Astrocyte (in vitro differentiated cells and primary cell): ENCODE results near the gene FEV.

ENCODE experiments used
- EZH2 ChIP-seq: IDR thresholded peaks from 2 replicates; pipeline ENCODE4 v1.6.1; 2012; ENCODE audit warnings: mild to moderate bottlenecking, low read length, inconsistent platforms; ENCODE audit not compliant: insufficient read depth
- TF ChIP-seq, protein P1 (sequence below): IDR thresholded peaks from 2 replicates; pipeline ENCODE4 v1.5.1; 2011; ENCODE audit warnings: low read depth, mild to moderate bottlenecking, inconsistent platforms, low read length, moderate library complexity; ENCODE audit not compliant: insufficient read depth

DNA sequence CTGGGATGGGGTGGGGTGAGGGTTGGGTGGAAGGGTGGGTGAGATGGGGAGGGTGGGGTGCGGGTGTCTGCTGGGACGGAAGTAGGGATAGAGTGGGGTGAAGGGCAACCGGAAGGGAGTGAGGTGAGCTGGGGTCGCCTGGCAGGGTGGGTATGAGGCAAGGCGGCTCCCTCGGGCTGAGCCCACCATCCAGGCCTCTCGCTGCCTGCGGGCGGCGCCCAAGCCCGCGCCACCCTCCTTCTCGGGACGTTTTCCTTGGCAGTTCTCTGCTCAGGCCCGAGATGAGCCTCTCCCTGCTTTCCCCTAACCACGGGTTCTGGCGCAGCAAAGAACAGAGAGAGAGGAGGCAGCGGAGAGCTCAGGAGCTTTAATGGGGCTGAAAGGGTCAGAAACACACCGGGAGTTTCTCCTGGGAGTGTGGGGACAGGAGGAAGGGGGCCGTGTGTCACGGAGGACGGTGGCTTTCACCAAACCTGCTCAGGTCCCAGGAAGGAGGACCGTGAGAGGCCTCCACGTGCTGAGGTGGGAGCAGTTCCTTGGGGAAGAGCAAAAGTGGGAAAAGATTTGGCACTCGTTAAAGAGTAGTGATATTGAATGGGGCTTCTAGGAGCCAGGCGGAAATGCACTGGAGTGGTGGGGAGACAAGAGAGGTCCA lies 4.1 kb downstream of the FEV start:
- TF ChIP-seq, protein P1, sequence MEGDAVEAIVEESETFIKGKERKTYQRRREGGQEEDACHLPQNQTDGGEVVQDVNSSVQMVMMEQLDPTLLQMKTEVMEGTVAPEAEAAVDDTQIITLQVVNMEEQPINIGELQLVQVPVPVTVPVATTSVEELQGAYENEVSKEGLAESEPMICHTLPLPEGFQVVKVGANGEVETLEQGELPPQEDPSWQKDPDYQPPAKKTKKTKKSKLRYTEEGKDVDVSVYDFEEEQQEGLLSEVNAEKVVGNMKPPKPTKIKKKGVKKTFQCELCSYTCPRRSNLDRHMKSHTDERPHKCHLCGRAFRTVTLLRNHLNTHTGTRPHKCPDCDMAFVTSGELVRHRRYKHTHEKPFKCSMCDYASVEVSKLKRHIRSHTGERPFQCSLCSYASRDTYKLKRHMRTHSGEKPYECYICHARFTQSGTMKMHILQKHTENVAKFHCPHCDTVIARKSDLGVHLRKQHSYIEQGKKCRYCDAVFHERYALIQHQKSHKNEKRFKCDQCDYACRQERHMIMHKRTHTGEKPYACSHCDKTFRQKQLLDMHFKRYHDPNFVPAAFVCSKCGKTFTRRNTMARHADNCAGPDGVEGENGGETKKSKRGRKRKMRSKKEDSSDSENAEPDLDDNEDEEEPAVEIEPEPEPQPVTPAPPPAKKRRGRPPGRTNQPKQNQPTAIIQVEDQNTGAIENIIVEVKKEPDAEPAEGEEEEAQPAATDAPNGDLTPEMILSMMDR = no peak
- TF ChIP-seq EZH2 = no peak
